Amniotic stem cell (primary cell): ENCODE results near the gene CETN2.
"Not testable (repeated sequence)": the region's sequence is repeated elsewhere in the genome, so short reads cannot be mapped to it uniquely, and the experiment has no call there.

Source experiments
- DNase-seq: peaks from one replicate; lab custom pipeline; 2025; lab: John Stamatoyannopoulos, UW

Gene CETN2

GRCh38 chrX:152832520-152832919 lies 2.0 kb upstream of the CETN2 start:
- DNase-seq: no peak

DNA sequence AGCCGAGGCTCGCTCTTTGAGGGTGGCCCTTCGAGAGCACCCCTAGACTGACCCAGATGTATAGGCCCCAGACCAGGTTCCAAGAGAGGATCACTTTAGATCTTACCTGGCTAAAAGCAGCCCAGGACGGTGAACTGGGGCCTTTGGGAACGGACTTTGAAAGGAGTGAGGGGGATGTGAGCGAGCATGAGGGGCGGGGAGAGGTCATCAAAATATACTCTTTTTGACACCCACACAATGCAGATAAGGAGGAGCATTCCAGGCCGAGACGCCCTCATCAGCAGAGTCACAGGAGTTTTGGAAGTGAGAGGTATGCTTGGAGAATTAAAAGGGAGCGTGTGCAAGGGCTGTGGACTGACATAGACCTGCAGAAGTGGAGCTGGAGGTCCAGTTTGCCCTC lies 834 bp upstream of the CETN2 start:
- DNase-seq: no peak

GRCh38 chrX:152824841-152825374 lies 5.6 kb downstream of the CETN2 start:
- DNase-seq: no peak

- DNase-seq: no peak
These were observed 6.9 kb downstream of the CETN2 start for GRCh38 chrX:152823657-152824056.

DNA sequence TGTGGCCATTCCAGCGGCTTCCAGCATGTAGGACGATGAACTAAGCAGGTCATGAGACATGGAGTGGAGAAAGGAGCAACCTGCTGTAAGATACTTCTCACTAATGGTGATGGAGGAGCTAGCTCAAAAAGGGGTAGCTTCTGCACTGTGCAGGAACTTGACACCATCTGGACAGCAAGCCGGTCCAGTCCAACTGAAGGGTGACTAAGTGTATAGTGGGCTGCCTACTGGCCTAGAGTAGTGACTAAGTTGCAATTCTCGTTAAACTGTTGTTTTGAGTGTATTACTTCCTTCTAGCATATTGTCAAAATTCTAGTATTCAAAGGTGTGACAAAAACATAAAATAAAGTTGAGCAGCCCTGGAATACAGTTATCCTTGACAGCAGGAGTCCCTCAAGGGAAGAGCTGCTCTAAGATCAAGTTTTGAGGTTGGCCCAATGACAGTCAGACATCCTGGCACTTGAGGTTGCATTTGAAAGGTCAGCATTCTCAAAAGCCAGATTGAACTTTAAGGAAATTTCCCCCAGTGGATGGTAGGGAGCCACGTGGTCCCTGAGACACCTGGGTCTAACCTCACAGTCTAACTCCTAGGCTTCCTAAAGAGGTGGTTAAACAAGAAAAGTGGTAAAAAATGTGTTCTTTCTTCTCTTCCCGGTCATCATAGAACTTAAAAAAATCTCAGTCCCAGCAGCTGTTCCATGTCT lies 8.0 kb downstream of the CETN2 start:
- no peak for DNase-seq

DNA sequence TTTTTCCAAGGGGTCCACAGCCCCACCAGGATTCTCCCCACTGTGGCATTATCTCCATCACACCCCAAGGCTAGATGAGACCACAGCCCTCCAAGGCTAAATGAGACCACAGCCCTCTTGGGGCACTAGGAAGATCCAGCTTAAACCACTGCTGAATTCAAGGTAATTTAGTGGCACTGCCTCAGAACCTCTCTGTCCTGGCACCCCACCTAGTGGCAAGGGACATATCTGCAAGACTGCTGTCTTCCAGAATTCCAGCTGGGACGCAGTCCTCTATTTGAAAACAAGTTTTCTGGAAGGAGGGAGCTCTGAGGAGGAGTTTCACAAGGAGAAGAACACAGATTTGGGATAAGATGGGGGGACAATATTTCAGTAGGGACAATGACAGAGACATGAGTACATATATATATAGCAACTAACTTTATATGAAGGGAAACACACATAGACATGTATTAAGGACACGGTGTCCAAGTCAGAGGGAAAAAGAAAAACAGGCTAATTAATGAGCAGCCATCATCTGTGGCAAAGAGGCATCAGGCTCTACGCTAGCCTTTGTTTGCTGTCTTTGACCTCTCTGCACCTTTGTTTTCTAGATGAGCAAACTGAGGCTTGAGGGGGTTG lies 9.3 kb downstream of the CETN2 start:
- no peak for DNase-seq

- DNase-seq: no peak
These were observed 10.8 kb downstream of the CETN2 start for GRCh38 chrX:152819732-152820131.

DNA sequence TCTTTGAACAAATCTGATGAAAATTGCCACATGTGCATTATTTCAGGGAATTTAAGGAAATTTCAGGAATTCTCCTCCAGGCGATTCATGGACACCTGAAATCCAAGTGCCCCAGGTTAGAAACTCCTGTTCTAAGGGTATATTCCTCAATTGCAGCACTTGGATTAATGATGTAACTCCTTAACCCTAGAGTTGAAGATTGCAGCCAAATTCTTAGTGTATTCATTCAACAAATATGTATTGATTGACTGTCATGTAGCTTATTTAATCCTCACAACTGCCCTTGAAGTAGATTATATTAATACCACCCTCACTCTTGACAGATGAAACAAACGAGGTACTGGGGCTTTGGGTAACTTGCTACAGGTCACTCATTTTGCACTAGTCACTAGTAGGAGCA lies 11.3 kb downstream of the CETN2 start:
- no peak for DNase-seq

- no peak for DNase-seq
These were observed 12.2 kb downstream of the CETN2 start for GRCh38 chrX:152818356-152818755.

DNA sequence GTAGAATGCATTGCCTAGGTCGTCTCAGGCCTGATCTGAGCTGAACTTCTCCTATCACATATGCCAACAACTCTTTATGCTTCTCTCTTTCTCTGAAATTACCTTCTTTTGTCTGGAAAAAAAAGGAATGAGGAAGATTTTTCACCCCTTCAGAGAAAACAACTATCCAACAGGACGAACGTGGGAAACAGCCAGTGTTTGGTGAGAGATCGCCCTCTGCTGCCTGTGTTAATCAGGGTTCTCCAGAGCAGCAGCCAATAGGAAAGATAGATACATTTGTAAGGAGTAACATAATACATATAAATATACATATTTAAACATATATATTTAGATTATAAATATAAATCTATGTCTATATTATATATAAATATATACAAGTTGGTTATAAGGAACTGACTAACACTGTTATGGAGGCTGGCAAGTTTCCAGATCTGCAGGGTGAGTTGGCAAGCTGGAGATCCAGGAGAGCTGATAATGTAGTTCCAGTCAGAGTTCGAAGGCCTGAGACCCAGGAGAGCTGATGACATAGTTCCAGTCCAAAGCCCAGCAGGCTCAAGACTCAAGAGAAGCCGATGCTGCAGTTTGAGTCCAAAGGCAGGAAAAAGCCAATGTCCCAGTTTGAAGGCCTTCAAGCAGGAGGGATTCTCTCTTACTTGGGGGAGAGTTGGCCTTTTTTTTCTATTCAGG lies 13.3 kb downstream of the CETN2 start:
- DNase-seq: no peak

DNA sequence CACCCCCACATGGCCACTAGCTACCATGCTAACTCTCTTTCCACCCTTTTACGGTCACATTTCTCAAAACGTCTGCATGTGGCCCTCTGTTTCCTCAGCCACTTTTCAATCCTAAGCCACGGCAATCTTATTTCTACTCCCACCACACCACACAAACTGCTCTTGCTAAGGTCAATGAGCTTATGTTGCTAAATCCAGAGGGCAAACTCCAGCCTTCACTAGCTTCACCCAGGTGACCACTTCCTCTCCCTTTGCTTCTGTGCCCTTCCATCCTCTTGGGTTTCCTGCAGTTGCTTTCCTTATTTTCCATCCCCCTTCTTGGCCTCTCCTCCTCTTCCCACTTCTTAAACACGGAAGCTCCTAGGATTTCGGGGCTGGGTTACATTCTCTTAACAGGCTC lies 16.5 kb downstream of the CETN2 start:
- no peak for DNase-seq

- DNase-seq: no peak
These were observed 17.4 kb downstream of the CETN2 start for GRCh38 chrX:152813206-152813605.

DNA sequence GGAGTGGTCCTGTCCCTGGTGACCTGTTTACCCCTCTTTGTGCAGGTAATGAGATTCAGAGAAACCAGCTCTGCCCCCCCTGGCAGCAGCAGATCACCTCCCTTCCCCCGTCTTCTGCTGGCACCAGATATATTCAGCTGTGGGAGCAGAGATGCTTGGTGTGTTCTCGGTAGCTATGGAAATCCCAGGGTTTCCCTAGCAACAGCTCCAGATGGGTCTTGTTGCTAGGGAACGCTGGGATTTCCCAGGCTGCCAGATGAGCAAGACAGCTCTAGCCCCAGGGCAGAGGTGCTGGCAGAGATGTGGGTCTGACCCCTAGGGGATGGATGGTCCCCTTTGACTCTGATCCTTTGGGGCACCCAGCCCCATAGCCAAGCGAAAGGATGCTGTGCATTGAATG lies 20.2 kb downstream of the CETN2 start:
- no peak for DNase-seq

DNA sequence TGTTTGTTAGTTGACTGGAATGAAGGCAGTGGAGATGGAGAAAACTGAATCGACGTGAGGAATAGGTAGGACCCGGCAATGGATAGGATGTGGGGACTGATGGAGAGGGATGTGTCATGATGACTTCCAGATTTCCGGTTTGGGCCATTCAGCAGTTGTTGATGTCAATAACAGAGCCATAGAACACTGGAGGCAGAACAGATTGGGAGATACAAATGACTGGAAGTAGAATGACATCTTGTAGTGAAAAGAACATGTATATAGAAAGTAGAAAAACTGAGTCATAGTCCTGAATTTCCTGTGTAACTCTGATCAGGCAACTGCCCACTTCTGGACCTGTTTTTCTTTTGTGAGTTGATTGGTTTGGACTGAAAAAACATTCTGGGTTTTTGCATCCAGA lies 24.5 kb downstream of the CETN2 start:
- no peak for DNase-seq

DNA sequence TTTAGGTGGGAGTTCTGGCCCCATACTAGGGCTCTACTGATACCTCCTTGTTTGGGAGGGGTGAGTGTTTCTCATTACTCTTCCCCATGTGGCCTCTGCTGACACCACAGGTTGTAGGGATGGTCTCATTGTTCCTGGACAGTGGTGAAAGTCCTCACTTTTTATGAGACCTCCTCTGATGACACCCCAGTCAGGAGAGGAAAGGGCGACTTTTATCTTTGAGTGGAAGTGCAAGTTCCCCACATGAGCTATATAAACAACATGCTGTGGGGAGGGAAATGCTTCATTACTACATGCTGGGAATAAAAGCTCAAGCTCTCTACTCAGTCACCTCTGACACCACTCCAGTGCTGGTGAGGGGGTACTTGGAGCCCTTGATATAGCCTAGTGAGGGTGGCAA lies 31.6 kb downstream of the CETN2 start:
- no peak for DNase-seq

DNA sequence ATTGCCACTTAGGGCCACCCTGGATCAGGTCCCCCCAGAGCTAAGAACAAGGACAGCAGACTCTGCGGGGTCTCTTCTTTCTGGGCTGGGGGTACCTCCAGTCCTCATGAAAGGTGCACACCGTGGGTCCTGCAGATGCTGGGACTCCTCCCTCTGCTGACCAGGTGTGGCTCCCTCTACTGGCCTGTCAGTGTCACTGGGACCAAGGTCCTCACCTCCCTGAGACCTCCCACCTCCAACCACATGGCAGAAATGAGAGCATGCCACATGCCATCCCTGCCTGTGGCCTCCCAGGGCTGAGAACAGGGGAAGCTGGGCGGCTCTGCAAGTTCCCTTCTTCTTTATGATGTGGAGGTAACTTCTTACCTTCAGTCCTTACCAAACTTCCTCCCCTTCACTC lies 43.5 kb downstream of the CETN2 start:
- not testable (repeated sequence) for DNase-seq
